Measurements from ENCODE around the gene THSD4.

The THSD4 gene

DNA sequence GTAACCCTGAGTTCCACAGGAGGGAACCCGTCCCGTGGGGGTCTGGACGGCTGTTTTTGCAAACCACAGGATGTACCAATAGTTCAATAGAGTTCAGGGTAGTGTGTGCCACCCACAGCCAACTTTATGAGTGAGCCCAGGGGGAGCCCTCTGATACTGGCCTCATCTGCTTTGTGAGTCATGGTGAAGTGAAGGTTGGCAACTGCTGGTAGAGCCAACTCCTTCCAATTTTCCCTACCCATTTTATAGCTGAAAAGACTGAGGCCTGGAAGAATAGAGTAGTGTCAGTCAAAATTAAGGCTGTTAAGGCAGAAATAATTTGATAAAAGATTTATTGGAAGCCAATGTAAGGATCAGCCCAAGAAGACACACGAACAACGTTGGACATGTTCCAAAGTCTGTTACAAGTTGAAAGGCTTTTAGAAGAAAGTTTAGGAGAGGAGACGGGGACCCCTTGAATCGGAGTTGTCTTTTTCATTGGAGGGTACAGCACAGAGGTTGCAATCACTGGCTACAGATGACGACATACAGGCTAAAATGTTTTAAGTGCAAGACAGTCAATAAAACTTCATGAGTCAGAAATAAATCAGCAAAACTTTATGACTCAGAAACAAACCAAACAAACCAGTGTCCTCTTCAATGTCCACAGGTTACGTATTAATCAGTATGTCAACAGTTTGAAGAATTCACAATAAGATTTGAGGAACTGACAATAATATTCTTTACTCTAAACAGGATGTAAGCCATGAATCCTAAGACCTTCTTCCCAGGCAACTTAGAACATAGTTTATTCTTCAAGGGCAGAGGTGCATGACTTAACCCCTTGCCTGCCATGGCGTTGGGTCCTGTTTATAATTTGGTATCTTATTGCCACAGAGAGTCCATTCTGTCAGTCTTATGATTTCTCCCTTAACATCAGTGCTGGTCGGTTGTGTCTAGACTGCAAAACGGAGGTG is 632.1 kb downstream of the THSD4 start:
- TF ChIP-seq, protein P1, sequence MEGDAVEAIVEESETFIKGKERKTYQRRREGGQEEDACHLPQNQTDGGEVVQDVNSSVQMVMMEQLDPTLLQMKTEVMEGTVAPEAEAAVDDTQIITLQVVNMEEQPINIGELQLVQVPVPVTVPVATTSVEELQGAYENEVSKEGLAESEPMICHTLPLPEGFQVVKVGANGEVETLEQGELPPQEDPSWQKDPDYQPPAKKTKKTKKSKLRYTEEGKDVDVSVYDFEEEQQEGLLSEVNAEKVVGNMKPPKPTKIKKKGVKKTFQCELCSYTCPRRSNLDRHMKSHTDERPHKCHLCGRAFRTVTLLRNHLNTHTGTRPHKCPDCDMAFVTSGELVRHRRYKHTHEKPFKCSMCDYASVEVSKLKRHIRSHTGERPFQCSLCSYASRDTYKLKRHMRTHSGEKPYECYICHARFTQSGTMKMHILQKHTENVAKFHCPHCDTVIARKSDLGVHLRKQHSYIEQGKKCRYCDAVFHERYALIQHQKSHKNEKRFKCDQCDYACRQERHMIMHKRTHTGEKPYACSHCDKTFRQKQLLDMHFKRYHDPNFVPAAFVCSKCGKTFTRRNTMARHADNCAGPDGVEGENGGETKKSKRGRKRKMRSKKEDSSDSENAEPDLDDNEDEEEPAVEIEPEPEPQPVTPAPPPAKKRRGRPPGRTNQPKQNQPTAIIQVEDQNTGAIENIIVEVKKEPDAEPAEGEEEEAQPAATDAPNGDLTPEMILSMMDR (IDR thresholded peaks at IDR 0.05) = no peak
- H3K4me3 ChIP-seq = no peak overlapping the region
- no peak overlapping the region for H3K27ac ChIP-seq
- no peak for DNase-seq (ENCODE audit: low spot score)

DNA sequence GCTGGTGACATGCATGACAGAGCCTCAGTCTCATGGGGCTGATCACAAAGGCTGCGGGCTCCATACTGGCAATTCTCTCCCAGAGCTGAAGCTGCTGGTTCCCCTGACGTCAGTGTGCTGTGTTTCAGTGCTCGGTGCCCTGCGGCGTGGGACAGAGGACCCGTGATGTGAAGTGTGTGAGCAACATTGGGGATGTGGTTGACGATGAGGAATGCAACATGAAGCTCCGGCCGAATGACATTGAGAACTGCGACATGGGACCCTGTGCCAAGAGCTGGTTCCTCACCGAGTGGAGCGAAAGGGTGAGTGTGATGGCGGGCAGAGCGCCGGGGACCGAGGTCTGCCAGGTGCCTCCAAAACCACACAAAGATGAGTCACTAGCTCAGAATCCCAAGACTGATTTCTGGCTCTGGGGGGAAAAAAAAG is 633.0 kb downstream of the THSD4 start:
- TF ChIP-seq, protein P1 (IDR thresholded peaks at IDR 0.05) = no peak
- Histone ChIP-seq H3K4me3 (no peak overlapping the region), H3K27ac (no peak overlapping the region)
- no peak for DNase-seq (ENCODE audit: low spot score)

DNA sequence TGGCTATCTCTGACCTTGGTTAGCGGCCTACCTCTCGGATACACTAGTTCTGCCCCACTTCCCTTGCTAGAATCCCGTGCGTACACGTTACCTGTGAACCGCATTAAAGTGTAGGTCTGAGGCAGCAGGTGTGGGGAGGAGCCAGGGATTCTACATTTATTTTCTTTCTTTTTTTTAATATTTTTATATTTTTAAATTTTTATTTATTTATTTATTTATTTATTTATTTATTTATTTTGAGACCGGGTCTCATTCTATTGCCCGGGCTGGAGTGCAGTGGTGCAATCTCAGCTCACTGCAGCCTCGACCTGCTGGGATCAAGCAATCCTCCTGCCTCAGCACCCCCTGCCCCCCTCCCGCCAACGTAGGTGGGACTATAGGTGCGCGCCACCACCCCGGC is 634.2 kb downstream of the THSD4 start:
- TF ChIP-seq, protein P1 (IDR thresholded peaks at IDR 0.05) = no peak
- no peak overlapping the region for H3K27ac ChIP-seq
- no peak for DNase-seq (ENCODE audit: low spot score)
- H3K4me3 ChIP-seq = no peak overlapping the region

DNA sequence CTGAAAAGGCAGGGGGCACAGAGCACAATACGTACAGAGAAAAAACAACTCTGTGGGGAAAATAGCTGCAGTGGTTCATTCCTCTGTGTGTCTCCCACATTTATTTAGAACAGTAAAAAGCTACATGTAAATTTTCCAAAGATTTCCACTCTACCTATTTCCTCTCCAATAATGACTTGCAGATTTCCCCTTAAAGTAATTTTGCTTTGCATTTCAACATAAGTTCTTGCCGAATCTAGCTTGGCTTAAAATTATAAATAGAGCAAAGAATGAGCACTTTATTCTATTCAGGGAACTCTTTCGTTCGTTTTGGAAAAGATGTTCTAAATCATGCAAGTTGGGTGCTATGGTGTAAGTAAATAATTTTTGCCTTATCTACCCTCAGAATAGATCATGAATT is 636.9 kb downstream of the THSD4 start:
- no peak overlapping the region for H3K4me3 ChIP-seq
- TF ChIP-seq, protein P1 (IDR thresholded peaks at IDR 0.05) = no peak
- DNase-seq (ENCODE audit: low spot score) = no peak
- H3K27ac ChIP-seq = peak overlapping the region in 1 of 2 donors; percentile 45

DNA sequence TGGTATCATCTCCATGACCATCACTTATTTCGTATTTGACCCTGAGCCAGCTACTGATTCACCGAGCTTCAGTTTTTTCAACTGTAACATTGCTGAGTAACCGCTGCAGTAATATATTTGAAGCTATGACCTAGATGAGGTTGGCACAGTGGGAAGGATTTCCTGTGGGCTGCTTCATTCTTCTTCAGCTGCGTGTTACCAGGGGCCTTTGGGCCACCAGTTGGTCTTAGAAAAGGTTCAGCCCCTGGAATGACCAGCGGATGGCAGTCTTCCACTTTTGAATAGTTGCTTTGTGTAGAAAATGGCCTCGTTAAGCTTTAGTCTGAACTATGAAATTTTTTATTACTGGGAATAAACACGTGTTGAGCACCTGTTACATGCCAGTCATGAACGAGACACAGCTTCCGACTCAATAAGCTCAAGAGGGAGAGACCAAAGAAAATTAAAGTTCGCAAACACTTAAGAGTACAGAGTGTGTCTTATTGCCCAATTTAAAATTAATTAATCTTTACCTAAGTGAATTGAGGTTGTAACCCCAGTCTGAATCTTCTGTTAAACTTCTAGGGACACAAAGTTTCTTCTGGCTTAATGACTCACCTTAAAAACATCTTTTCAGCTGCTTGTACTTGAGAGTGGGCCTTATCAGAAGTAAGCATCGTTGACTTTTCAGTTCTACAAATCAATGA is 637.5 kb downstream of the THSD4 start:
- Histone ChIP-seq H3K27ac (peak overlapping the region in 1 of 2 donors; percentile 45), H3K4me3 (no peak overlapping the region)
- DNase-seq (ENCODE audit: low spot score) = no peak
- TF ChIP-seq, protein P1 (IDR thresholded peaks at IDR 0.05) = no peak

DNA sequence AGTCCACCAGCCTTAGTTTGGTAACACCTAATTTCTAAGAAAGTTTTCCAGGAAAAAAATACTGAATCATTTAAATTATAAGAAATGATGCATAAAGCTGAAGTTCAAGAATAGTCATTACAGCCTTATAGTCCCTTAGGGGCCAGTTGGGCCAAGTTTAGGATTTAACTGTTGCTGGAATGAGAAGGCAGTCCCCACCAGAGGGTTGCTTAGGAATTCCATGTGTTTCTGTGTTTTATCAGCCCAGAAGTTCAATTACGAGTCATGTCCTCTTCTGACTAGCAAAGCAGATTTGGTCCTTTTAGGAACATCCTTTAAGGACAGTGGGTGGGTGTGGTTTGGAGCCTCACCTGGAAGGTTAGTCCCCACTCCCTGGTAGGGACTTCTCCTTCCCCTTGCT is 638.1 kb downstream of the THSD4 start:
- TF ChIP-seq, protein P1 (IDR thresholded peaks at IDR 0.05) = no peak
- Histone ChIP-seq H3K27ac (no peak overlapping the region), H3K4me3 (no peak overlapping the region)
- DNase-seq (ENCODE audit: low spot score) = no peak
